Right kidney (tissue), 9 donors: ENCODE measurements around the gene MYO1E.
"Not testable (repeated sequence)": the region's sequence is repeated elsewhere in the genome, so short reads cannot be mapped to it uniquely, and the experiment has no call there.

Experiments
- DNase-seq: peaks from one replicate; pipeline ENCODE4 v3.0.0-alpha.2; 2016
- long read RNA-seq, 8 donors: transcript quantifications; one replicate each; lab custom pipeline, GENCODE V29; 2026

The MYO1E gene
- long read RNA-seq, donor 1, partial matches to known transcripts: 42 of 43 reads
- long read RNA-seq, donor 1, other reads (novel, unspliced or antisense): 0 of 43 reads
- long read RNA-seq, donor 2, full-length matches to known transcripts: 3 of 3 reads
- long read RNA-seq, donor 2, partial matches to known transcripts: 0 of 3 reads
- long read RNA-seq, donor 2, other reads (novel, unspliced or antisense): 0 of 3 reads
- long read RNA-seq, donor 3, full-length matches to known transcripts: 3 of 3 reads
- long read RNA-seq, donor 3, partial matches to known transcripts: 0 of 3 reads
- long read RNA-seq, donor 3, other reads (novel, unspliced or antisense): 0 of 3 reads
- long read RNA-seq, donor 4, full-length matches to known transcripts: 1 of 6 reads
- long read RNA-seq, donor 4, partial matches to known transcripts: 5 of 6 reads
- long read RNA-seq, donor 4, other reads (novel, unspliced or antisense): 0 of 6 reads
- long read RNA-seq, donor 5, full-length matches to known transcripts: 7 of 7 reads
- long read RNA-seq, donor 5, partial matches to known transcripts: 0 of 7 reads
- long read RNA-seq, donor 5, other reads (novel, unspliced or antisense): 0 of 7 reads
- long read RNA-seq, donor 6, partial matches to known transcripts: 34 of 35 reads
- long read RNA-seq, donor 6, other reads (novel, unspliced or antisense): 0 of 35 reads
- long read RNA-seq, donor 7: 0 reads
- long read RNA-seq, donor 8, full-length matches to known transcripts: 3 of 40 reads
- long read RNA-seq, donor 8, partial matches to known transcripts: 37 of 40 reads
- long read RNA-seq, donor 8, other reads (novel, unspliced or antisense): 0 of 40 reads

- peak; percentile 99 for DNase-seq
Observed at GRCh38 chr15:59372352-59373211, at the start of gene MYO1E. MYO1E (minus strand) TSS chr15:59372871; CDS start chr15:59372500, 371 bp downstream.

DNA sequence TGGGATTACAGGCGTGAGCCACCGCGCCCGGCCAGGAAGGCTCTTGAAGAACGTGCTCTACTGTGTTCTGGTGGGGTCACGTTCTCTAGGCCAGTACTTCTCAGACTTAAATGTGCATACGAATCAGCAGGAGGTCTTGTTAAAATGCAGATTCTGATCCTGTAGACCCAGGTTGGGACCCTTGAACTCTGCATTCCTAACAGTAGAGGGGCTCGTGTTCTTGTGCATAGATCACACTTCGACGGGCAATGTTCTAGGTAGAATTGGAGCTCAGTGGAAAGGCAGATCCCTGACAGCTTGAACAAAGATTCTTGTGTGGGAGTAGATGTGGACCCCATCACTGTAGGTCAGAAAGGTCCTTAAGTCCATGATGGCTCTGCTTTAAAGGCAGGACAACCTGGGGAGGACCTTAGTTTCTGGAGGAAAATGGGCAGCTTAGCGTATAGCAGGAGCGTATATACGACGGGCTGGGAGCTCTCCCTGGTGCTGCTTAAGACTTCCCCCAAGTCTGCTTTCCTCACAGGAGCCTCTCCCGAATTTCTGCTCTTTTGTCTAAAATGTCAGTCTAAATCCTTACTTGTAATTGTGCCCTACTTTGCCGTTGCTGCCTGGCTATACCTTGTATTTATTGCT, 48.4 kb upstream of the MYO1E start:
- DNase-seq: no peak

DNA sequence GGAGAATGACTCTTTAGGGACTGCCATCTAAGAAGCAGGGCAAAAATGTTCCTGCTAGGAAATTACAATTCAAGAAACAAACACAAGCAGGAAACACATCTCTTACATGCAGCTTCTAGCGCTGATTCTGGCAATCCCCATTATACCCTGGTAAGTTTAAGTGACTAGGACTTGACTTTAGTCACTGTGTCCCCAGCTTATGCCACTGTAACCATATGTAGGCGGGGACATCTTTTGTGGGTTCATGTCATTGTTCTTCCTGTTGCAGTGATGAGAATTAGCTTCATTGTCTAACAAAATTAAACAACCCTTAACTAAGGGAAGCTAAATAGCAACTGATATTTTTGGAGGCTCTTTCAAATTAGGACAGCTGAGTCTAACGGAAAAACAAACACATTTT, 47.4 kb upstream of the MYO1E start:
- no peak for DNase-seq

- no peak for DNase-seq
Observed at GRCh38 chr15:59419170-59419569, 46.5 kb upstream of the MYO1E start.

DNA sequence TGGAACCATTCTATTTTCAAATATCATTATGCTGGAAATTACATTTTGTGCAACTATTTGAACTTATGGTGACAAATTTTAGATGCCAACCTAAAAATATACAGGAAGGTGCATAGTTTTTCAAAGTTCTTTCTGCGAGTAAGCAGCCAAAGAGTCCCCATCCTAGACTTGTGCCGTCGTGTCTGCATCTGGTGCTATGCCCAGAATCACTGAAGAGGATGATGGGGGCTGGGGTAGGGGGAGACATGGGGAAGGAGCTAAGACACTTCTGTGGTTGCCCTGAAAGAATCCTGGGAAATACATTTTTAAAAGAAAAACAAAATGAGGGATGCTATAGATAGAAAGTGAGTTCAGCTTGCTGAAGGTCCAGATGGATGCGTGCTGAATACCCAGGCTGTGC, 44.1 kb upstream of the MYO1E start:
- no peak for DNase-seq

DNA sequence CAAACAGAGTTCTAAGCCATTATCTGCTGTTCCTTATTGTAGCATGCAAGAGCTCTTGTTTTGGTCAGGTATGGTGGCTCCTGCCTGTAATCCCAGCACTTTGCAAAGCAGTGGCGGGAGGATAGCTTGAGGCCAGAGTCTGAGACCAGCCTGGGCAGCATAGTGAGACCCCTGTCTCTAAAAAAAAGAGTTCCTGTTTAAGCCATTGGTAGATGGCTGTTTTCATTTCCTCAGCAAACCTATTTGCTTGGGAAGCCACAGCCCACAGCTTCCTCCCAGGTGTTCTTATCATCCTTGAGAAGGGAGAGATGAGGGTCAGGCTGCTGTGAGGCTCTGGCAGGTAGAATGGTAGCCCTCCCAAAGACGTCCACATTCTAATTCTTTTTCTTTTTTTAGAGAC, 40.9 kb upstream of the MYO1E start:
- DNase-seq: no peak

- peak; percentile 23 for DNase-seq
Observed at GRCh38 chr15:59410391-59410896, 37.8 kb upstream of the MYO1E start.

- DNase-seq: no peak
Observed at GRCh38 chr15:59407946-59408345, 35.3 kb upstream of the MYO1E start.

DNA sequence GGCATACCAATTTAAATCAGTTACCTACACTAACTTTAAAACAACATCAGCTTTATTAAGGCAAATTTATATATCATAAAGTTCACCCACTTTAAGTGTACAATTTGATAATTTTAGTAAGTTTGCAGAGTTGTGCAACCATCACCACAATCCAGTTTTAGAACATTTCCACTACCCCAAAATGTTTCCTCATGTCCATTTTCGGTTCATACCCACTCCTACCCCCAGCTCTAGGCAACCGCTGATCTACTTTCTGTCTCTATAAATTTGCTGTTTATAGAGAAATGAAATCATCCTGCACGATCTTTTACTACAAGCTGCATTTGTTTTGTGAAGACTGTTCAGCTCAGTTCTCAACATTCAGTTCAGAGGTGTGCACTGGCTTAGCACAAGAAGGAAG, 33.8 kb upstream of the MYO1E start:
- no peak for DNase-seq

- DNase-seq: no peak
Observed at GRCh38 chr15:59405079-59405478, 32.4 kb upstream of the MYO1E start.

- no peak for DNase-seq
Observed at GRCh38 chr15:59401824-59402569, 29.3 kb upstream of the MYO1E start.

GRCh38 chr15:59401051-59401823, 28.6 kb upstream of the MYO1E start:
- DNase-seq: not testable (repeated sequence)

GRCh38 chr15:59400103-59400813, 27.6 kb upstream of the MYO1E start:
- no peak for DNase-seq

DNA sequence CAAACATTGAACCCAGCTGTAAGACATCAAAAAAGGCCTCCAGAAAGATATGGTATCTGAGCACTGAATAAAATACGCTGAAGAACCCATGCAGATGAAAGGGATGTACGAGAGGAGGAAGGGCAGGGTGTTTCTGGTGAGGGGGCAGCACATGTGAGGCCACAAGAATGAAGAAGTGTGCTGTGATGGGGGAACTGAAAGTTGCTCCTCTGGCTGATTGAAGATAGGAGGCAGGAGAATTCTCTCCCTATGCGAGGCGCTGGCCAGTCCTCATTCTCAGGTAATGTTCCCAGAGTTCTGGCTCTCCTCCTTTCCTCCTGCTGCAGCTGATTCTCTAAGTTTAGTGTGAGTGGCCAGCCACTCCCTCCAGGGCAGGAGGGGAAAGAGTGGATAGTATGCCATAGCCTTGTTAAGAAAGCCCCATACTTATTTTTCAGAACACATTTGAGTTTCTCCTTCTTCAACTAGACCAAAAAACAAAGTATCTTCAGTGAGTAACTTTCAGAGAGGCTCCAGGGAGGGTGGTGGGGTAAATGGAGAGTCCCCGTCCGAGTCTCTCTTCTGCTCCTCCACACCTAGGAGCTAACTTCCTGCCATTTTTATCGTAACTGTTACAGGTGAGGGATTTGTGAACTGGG, 26.9 kb upstream of the MYO1E start:
- no peak for DNase-seq

DNA sequence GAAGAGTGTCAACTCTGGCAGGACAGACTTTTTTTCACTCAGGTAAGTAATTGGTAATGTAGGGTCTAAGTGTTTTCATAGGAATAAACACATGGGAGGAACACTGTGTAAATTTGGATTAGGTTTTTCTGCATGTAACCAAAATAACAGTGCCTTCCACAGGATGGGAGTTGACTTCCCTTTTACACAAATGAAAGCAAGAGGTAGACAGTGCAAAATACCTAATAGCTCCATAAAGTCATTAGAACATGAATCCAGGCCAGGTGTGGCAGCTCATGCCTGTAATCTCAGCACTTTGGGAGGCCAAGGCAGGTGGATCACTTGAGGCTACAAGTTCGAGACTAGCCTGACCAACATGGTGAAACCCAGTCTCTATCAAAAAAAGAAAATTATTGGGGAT, 25.5 kb upstream of the MYO1E start:
- no peak for DNase-seq

- DNase-seq: no peak
Observed at GRCh38 chr15:59396679-59397078, 24.0 kb upstream of the MYO1E start.

DNA sequence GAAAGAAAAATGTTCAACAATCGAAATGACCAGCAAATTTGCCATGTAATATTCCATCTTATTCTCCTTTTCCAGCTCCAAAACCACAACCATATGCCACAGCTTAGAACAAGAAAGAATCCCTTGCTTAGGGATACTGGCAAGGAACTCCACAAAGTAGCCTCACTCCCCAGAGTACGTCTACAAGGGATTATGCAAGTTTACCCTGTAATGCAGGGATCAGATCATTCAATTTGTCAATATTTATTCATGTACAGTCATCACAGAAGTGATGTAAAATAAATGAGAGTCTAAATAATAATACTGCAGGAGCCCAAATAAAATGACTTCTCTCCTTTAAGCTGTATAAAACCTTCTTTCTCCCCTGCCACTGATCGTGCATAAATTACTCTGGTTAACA, 23.5 kb upstream of the MYO1E start:
- DNase-seq: no peak

DNA sequence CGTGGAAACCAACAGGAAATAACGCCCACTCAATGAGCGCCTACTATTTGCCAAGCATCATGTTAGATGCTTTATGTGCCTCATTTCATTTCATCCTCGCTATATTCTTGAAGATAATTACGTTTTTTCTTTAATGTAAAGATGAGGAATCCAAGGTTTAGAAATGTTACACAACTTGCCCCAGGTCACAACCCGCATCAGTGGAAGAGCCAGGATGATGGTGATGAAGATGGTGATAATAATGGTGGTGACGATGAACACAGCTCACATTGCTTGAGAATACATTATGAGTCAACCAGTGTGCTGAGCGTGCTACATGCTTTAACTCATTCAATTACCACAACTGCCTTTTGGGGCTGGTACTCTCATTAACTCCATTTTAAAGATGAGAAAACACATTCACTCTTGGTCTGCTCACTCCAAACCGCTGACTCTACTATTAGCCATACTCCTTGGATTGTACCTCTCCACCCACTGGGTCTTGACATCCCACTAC, 21.5 kb upstream of the MYO1E start:
- DNase-seq: no peak

GRCh38 chr15:59392299-59392698, 19.6 kb upstream of the MYO1E start:
- DNase-seq: no peak
